Neural cell (in vitro differentiated cells): ENCODE measurements around the gene ZNF445. TPM values are rescaled to one million over a fixed set of nuclear protein-coding genes. Genes with fewer than 3 reads are reported as not detected.

Experiments
- H2AFZ ChIP-seq: fragments of 200-600, 300-800 bp; sonication (generic), shearing (Covaris generic); 2 replicates; pipeline ENCODE4 v1.6.0; 2014; ENCODE audit warnings: low read depth, mild to moderate bottlenecking, antibody characterized with exemption, low read length, moderate library complexity
- H3F3A ChIP-seq: fragments of 200-600 bp; shearing (Covaris generic); 2 replicates; pipeline ENCODE4 v1.6.1; 2016; ENCODE audit warnings: mild to moderate bottlenecking, moderate library complexity, mixed read lengths, antibody characterized with exemption, low read length; ENCODE audit not compliant: insufficient read depth, poor library complexity, severe bottlenecking
- H3K27ac ChIP-seq: fragments of 200-600, 300-800 bp; sonication (generic), shearing (Covaris generic); 2 replicates; pipeline ENCODE4 v1.5.1; 2014; ENCODE audit warnings: mild to moderate bottlenecking, low read length, moderate library complexity
- H3K27me3 ChIP-seq: fragments of 300-800, 200-600 bp; sonication (generic), shearing (Covaris generic); 2 replicates; pipeline ENCODE4 v1.6.0; 2014; ENCODE audit warnings: mild to moderate bottlenecking, low read depth, low read length, moderate library complexity; ENCODE audit not compliant: insufficient read depth
- H3K36me3 ChIP-seq: fragments of 300-800, 200-600 bp; sonication (generic), shearing (Covaris generic); 2 replicates; pipeline ENCODE4 v1.5.1; 2014; ENCODE audit warnings: mild to moderate bottlenecking, antibody characterized with exemption, low read length, moderate library complexity; ENCODE audit not compliant: insufficient read depth
- H3K4me2 ChIP-seq: fragments of 300-800, 200-600 bp; sonication (generic), shearing (Covaris generic); 2 replicates; pipeline ENCODE4 v1.6.0; 2014; ENCODE audit warnings: mild to moderate bottlenecking, low read length
- H3K4me3 ChIP-seq: fragments of 300-800, 200-600 bp; sonication (generic), shearing (Covaris generic); 2 replicates; pipeline ENCODE4 v1.5.1; 2014; ENCODE audit warnings: mild to moderate bottlenecking, low read length, moderate library complexity
- H3K79me2 ChIP-seq: fragments of 200-600 bp; shearing (Covaris generic); replicated peaks from 2 replicates; pipeline ENCODE4 v1.6.0; 2014; ENCODE audit warnings: mild to moderate bottlenecking, low read length, moderate library complexity; ENCODE audit not compliant: insufficient read depth
- H3K9ac ChIP-seq: fragments of 300-800, 200-600 bp; sonication (generic), shearing (Covaris generic); 2 replicates; pipeline ENCODE4 v1.6.1; 2016; ENCODE audit warnings: mild to moderate bottlenecking, low read length, mixed read lengths
- H3K9me2 ChIP-seq: fragments of 200-600 bp; shearing (Covaris generic); 2 replicates; pipeline ENCODE4 v1.6.1; 2016; ENCODE audit warnings: mild to moderate bottlenecking, low read length, mixed read lengths; ENCODE audit not compliant: insufficient read depth
- H3K9me3 ChIP-seq: fragments of 200-600, 300-800 bp; sonication (generic), shearing (Covaris generic); 2 replicates; pipeline ENCODE4 v1.6.1; 2016; ENCODE audit warnings: mild to moderate bottlenecking, mixed run types, low read length, moderate library complexity, mixed read lengths
- H4K20me1 ChIP-seq: fragments of 200-600 bp; shearing (Covaris generic); 2 replicates; pipeline ENCODE4 v1.6.1; 2016; ENCODE audit warnings: mild to moderate bottlenecking, mixed run types; ENCODE audit not compliant: insufficient read depth
- CTCF ChIP-seq: fragments of 450-650 bp; IDR thresholded peaks from 2 replicates; pipeline ENCODE4 v1.5.1; 2014; ENCODE audit warnings: antibody characterized with exemption, mild to moderate bottlenecking, moderate library complexity; ENCODE audit not compliant: poor library complexity, severe bottlenecking
- EP300 ChIP-seq: fragments of 450-650 bp; conservative IDR thresholded peaks from 2 replicates; pipeline ENCODE4 v1.6.1; 2014; ENCODE audit warnings: antibody characterized with exemption, mild to moderate bottlenecking, moderate library complexity; ENCODE audit not compliant: poor library complexity, severe bottlenecking
- EZH2 ChIP-seq: fragments of 200-600, 300-800 bp; shearing (Covaris generic), sonication (generic); IDR thresholded peaks from 2 replicates; pipeline ENCODE4 v1.6.1; 2014; ENCODE audit warnings: antibody characterized with exemption, low read length, borderline replicate concordance, mild to moderate bottlenecking; ENCODE audit not compliant: insufficient read depth, poor library complexity, severe bottlenecking
- MXI1 ChIP-seq: fragments of 450-650 bp; conservative IDR thresholded peaks from 2 replicates; pipeline ENCODE4 v1.6.1; 2014; ENCODE audit warnings: antibody characterized with exemption, mild to moderate bottlenecking; ENCODE audit not compliant: poor library complexity, severe bottlenecking
- POLR2AphosphoS5 ChIP-seq: IDR thresholded peaks from 2 replicates; pipeline ENCODE4 v1.6.1; 2012
- RAD21 ChIP-seq: fragments of 450-650 bp; conservative IDR thresholded peaks from 2 replicates; pipeline ENCODE4 v1.6.1; 2014; ENCODE audit warnings: antibody characterized with exemption, mild to moderate bottlenecking, moderate library complexity
- REST ChIP-seq: IDR thresholded peaks from 2 replicates; pipeline ENCODE4 v1.6.1; 2012; ENCODE audit warnings: borderline replicate concordance
- SMC3 ChIP-seq: fragments of 450-650 bp; conservative IDR thresholded peaks from 2 replicates; pipeline ENCODE4 v1.6.1; 2014; ENCODE audit warnings: antibody characterized with exemption, mild to moderate bottlenecking, moderate library complexity; ENCODE audit not compliant: poor library complexity
- TAF1 ChIP-seq: IDR thresholded peaks from 2 replicates; pipeline ENCODE4 v1.6.1; 2012; ENCODE audit warnings: low read depth
- polyA plus RNA-seq: library from polyadenylated mRNA; depleted of rRNA; stranded (reverse); fragments of >200 nt; gene quantifications from 2 replicates; pipeline ENCODE4 v1.2.3, GENCODE V29; 2014

ZNF445 gene
- polyA plus RNA-seq, 1 donor from 2014 or later: 15.8 TPM

GRCh38 chr3:44416031-44417030 is 61.1 kb downstream of the ZNF445 start:
- H2AFZ ChIP-seq: no peak overlapping the region
- H3K4me3 ChIP-seq: no peak overlapping the region
- TF ChIP-seq CTCF (no peak), MXI1 (no peak), EZH2 (no peak), SMC3 (no peak), POLR2AphosphoS5 (no peak)
- H3K9me2 ChIP-seq: no peaks in the 10 kb centered on the region
- no peaks in the 10 kb centered on the region for H3K9me3 ChIP-seq
- no peaks in the 10 kb centered on the region for H3K36me3 ChIP-seq
- H3K79me2 ChIP-seq: no peaks in the 10 kb centered on the region
- H3F3A ChIP-seq: no peaks in the 10 kb centered on the region
- H3K4me2 ChIP-seq: no peak overlapping the region
- no peaks in the 10 kb centered on the region for H3K27me3 ChIP-seq
- H3K27ac ChIP-seq: no peak overlapping the region
- no peak overlapping the region for H3K9ac ChIP-seq
- no peaks in the 10 kb centered on the region for H4K20me1 ChIP-seq

- H3K27ac ChIP-seq: no peak overlapping the region
- H3K79me2 ChIP-seq: no peaks in the 10 kb centered on the region
- no peak overlapping the region for H3K9ac ChIP-seq
- H3K27me3 ChIP-seq: no peaks in the 10 kb centered on the region
- H2AFZ ChIP-seq: no peak overlapping the region
- H3K9me3 ChIP-seq: no peaks in the 10 kb centered on the region
- no peaks in the 10 kb centered on the region for H3F3A ChIP-seq
- TF ChIP-seq SMC3: no peak
- TF ChIP-seq TAF1: no peak
- TF ChIP-seq REST: no peak
- TF ChIP-seq POLR2AphosphoS5: no peak
- no peak for TF ChIP-seq EZH2
- TF ChIP-seq EP300: no peak
- TF ChIP-seq MXI1: no peak
- no peak for TF ChIP-seq CTCF
- no peak for TF ChIP-seq RAD21
- no peak overlapping the region for H3K4me3 ChIP-seq
- no peaks in the 10 kb centered on the region for H3K36me3 ChIP-seq
- H3K9me2 ChIP-seq: no peaks in the 10 kb centered on the region
- H3K4me2 ChIP-seq: no peak overlapping the region
- H4K20me1 ChIP-seq: no peaks in the 10 kb centered on the region
These were observed 62.0 kb downstream of the ZNF445 start for GRCh38 chr3:44415421-44415820.
